Measurements from ENCODE around the gene GALNT4. TPM values are rescaled to one million over a fixed set of nuclear protein-coding genes. Genes with fewer than 3 reads are reported as not detected.

Gene GALNT4
- total RNA-seq, 1 experiment from 2014 or later = 2.8 TPM

DNA sequence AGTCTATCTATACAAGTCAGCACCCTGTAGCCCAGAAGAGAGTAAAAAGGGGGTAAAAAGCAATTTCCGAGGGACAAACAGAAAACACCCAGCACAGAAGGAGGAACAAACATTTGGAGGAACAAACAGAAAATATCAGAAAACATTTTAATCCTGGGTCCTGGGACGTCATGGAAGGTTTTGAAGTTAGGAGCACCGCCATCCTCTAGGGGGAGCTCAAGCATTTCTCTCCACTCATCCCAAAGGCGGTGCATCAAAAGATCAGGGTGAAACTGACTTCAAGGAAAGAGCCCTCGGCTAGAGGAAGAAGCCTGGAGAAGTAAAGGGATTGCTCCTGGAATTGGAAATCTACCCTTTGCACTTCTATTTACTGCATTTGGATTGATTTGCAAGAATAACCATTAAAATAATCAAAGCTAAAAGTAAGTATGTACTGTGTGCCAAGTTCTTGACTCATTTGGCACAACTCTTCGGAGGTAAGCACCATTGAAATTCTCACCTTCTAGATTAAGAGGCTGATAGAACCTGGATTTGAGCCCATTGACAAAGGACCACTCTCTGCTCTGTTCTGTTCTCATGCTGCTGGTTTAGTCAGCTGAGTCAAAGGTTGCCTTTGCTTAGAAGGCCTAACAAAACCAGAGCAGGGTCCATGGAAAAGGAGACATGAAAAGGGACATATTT lies 18.5 kb upstream of the GALNT4 start:
- Histone ChIP-seq H3K36me3 (ENCODE audit: control insufficient read depth in 1 of 2, insufficient read depth in 2 of 2, low read length in 2 of 2) (no peaks in the 10 kb centered on the region), H3K9ac (ENCODE audit: low read length) (no peak overlapping the region), H2AFZ (ENCODE audit: low read depth, low read length, poor library complexity, severe bottlenecking) (no peak overlapping the region), H3K79me2 (ENCODE audit: insufficient read depth, low read length) (no peaks in the 10 kb centered on the region), H3K27me3 (ENCODE audit: insufficient read depth, low read length) (no peaks in the 10 kb centered on the region), H3K4me1 (ENCODE audit: control insufficient read depth in 1 of 2, insufficient read depth in 2 of 2, low read length in 2 of 2) (peaks cover 0 to 4% of the 10 kb centered on the region in 2 experiments; a peak in 1 of 4 replicates), H3K4me3 (replicated peaks in 1 of 2; ENCODE audit: low read depth in 1 of 2, low read length in 2 of 2) (no peak overlapping the region), H3K9me3 (ENCODE audit: control insufficient read depth in 1 of 2, insufficient read depth in 1 of 2, low read depth in 1 of 2, low read length in 2 of 2) (no peaks in the 10 kb centered on the region), H3K4me2 (ENCODE audit: low read length) (0 out of 2 replicates have a peak overlapping the region, but pooled peaks have one; percentile 3), H4K20me1 (ENCODE audit: insufficient read depth) (no peaks in the 10 kb centered on the region), H3K27ac (ENCODE audit: low read depth, low read length) (no peak overlapping the region), H3K9me2 (ENCODE audit: insufficient read depth) (no peaks in the 10 kb centered on the region)
- intact Hi-C loops (cut with micrococcal nuclease) = loop anchor here (1.0 to 10.0 kb wide), 7 partner anchors 419 to 1398 kb away; no protein-coding TSS in a partner anchor
- ChIA-PET CTCF (interaction anchor here (1.0 to 2.0 kb wide), 5 partner anchors 9 to 1402 kb away, joined by 3 to 6 read pairs (median 5); no protein-coding TSS in a partner anchor), RAD21 (ENCODE audit: low non-redundant PET in 1 of 2, low total read pairs in 2 of 2, uncharacterized antibody in 2 of 2, unreplicated experiment in 2 of 2) (no interaction called here), POLR2A (no interaction called here)
- ATAC-seq = peak; percentile 90
- BruUV-seq (replicated peaks) = no TSS peak
- DNase-seq (ENCODE audit: low read depth, low spot score) = peak; percentile 77
- TF ChIP-seq SP1 (IDR thresholded peaks at IDR 0.05; ENCODE audit: low read depth) (0 out of 2 replicates have a peak, but pooled peaks have one; percentile 11), FOSL1 (IDR thresholded peaks at IDR 0.05; ENCODE audit: low read depth) (no peak), CBX3 (IDR thresholded peaks at IDR 0.05; ENCODE audit: low read depth) (no peak), CEBPB (IDR thresholded peaks at IDR 0.05; ENCODE audit: low read depth) (no peak), SRF (IDR thresholded peaks at IDR 0.05; ENCODE audit: low read depth) (no peak), SIN3A (IDR thresholded peaks at IDR 0.05; ENCODE audit: low read depth) (no peak), JUND (IDR thresholded peaks at IDR 0.05) (no peak), EGR1 (IDR thresholded peaks at IDR 0.05; ENCODE audit: low read depth) (no peak), ZFX (IDR thresholded peaks at IDR 0.05) (no peak), EZH2 (IDR thresholded peaks at IDR 0.05) (no peak), POLR2A (IDR thresholded peaks at IDR 0.05; ENCODE audit: borderline replicate concordance, extremely low read depth, insufficient read depth, insufficient read length) (no peak), RAD21 (IDR thresholded peaks at IDR 0.05; ENCODE audit: low read depth) (peak; percentile 98), YY1 (IDR thresholded peaks at IDR 0.05; ENCODE audit: extremely low read depth, insufficient replicate concordance, low read depth, low read length) (no peak), POLR2AphosphoS5 (IDR thresholded peaks at IDR 0.05; ENCODE audit: low read depth, low read length) (no peak), TCF7L2 (IDR thresholded peaks at IDR 0.05; ENCODE audit: borderline replicate concordance, extremely low read depth, insufficient read depth, insufficient read length) (peak; percentile 99), ELF1 (IDR thresholded peaks at IDR 0.05; ENCODE audit: borderline replicate concordance, low read depth) (no peak)
- TF ChIP-seq, protein P1, sequence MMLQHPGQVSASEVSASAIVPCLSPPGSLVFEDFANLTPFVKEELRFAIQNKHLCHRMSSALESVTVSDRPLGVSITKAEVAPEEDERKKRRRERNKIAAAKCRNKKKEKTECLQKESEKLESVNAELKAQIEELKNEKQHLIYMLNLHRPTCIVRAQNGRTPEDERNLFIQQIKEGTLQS (IDR thresholded peaks at IDR 0.05) = no peak
- TF ChIP-seq, protein P2, sequence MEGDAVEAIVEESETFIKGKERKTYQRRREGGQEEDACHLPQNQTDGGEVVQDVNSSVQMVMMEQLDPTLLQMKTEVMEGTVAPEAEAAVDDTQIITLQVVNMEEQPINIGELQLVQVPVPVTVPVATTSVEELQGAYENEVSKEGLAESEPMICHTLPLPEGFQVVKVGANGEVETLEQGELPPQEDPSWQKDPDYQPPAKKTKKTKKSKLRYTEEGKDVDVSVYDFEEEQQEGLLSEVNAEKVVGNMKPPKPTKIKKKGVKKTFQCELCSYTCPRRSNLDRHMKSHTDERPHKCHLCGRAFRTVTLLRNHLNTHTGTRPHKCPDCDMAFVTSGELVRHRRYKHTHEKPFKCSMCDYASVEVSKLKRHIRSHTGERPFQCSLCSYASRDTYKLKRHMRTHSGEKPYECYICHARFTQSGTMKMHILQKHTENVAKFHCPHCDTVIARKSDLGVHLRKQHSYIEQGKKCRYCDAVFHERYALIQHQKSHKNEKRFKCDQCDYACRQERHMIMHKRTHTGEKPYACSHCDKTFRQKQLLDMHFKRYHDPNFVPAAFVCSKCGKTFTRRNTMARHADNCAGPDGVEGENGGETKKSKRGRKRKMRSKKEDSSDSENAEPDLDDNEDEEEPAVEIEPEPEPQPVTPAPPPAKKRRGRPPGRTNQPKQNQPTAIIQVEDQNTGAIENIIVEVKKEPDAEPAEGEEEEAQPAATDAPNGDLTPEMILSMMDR (IDR thresholded peaks at IDR 0.05 in 2 of 3, conservative IDR thresholded peaks at IDR 0.05 in 1 of 3; ENCODE audit: borderline replicate concordance in 1 of 3, insufficient read depth in 1 of 3, low read depth in 2 of 3, low read length in 2 of 3) = peak; percentile 74 to 92 (median 88)
- TF ChIP-seq, protein P3, sequence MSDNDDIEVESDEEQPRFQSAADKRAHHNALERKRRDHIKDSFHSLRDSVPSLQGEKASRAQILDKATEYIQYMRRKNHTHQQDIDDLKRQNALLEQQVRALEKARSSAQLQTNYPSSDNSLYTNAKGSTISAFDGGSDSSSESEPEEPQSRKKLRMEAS (IDR thresholded peaks at IDR 0.05) = no peak
- TF ChIP-seq, protein P4, sequence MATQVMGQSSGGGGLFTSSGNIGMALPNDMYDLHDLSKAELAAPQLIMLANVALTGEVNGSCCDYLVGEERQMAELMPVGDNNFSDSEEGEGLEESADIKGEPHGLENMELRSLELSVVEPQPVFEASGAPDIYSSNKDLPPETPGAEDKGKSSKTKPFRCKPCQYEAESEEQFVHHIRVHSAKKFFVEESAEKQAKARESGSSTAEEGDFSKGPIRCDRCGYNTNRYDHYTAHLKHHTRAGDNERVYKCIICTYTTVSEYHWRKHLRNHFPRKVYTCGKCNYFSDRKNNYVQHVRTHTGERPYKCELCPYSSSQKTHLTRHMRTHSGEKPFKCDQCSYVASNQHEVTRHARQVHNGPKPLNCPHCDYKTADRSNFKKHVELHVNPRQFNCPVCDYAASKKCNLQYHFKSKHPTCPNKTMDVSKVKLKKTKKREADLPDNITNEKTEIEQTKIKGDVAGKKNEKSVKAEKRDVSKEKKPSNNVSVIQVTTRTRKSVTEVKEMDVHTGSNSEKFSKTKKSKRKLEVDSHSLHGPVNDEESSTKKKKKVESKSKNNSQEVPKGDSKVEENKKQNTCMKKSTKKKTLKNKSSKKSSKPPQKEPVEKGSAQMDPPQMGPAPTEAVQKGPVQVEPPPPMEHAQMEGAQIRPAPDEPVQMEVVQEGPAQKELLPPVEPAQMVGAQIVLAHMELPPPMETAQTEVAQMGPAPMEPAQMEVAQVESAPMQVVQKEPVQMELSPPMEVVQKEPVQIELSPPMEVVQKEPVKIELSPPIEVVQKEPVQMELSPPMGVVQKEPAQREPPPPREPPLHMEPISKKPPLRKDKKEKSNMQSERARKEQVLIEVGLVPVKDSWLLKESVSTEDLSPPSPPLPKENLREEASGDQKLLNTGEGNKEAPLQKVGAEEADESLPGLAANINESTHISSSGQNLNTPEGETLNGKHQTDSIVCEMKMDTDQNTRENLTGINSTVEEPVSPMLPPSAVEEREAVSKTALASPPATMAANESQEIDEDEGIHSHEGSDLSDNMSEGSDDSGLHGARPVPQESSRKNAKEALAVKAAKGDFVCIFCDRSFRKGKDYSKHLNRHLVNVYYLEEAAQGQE (IDR thresholded peaks at IDR 0.05; ENCODE audit: low read depth) = no peak
